OCI-M2 (cell line): Measurements from ENCODE around the gene FOXD2.

Source experiments
- DNase-seq: peaks from one replicate; lab custom pipeline; 2025; ENCODE audit not compliant: unreplicated experiment; lab: John Stamatoyannopoulos, UW

FOXD2 gene

GRCh38 chr1:47416319-47417169 is 21.3 kb upstream of the FOXD2 start:
- no peak for DNase-seq

DNA sequence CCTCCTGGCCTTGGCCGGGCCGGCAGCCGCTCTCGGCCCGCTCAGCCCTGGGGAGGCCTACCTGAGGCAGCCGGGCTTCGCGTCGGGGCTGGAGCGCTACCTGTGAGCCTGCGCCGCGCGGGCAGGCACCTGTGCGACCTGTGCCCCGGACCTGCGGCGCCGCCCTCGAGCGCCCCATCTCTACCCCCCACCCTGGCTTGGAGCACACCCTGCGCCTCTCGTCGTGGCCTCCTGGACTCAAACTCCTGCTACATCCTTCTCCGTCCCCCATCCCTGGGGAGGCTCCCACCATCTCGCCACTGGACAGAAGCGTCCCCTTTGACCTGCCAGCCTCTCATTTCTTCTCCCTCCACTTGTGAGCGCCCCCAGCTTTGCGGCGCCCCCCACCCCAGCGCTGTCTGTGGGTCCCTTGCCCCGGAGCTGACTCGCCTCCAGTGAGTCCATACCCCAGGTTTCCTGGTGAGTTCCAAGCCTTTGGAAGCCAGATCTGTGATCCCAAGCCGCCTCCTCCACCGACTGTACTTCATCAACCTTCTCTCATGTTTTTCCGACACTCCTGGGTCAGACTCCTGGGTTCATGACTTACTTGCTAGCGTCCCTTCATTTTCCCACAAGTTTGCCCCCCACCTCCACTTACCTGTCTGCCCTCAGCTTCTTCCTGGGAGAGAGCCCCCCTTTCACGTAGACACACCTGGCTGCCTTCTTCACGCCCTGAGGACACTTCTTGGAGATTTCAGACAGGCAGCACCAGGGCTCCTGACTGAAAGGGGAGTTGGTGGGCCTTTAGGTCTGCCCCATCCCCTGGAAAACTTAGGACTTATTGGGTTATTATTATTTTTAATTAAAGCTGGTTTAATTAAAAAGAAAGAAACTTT is 20.4 kb upstream of the FOXD2 start:
- DNase-seq, result no peak

- no peak for DNase-seq
Measured at GRCh38 chr1:47418122-47418521, 19.7 kb upstream of the FOXD2 start.

GRCh38 chr1:47418681-47419325 is 19.0 kb upstream of the FOXD2 start:
- DNase-seq, result no peak

- DNase-seq, result no peak
Measured at GRCh38 chr1:47420547-47420946, 17.3 kb upstream of the FOXD2 start.

- DNase-seq, result no peak
Measured at GRCh38 chr1:47423872-47424271, 14.0 kb upstream of the FOXD2 start.

GRCh38 chr1:47424336-47424982 is 13.4 kb upstream of the FOXD2 start:
- no peak for DNase-seq

GRCh38 chr1:47431534-47431933 is 6.3 kb upstream of the FOXD2 start:
- DNase-seq, result no peak

DNA sequence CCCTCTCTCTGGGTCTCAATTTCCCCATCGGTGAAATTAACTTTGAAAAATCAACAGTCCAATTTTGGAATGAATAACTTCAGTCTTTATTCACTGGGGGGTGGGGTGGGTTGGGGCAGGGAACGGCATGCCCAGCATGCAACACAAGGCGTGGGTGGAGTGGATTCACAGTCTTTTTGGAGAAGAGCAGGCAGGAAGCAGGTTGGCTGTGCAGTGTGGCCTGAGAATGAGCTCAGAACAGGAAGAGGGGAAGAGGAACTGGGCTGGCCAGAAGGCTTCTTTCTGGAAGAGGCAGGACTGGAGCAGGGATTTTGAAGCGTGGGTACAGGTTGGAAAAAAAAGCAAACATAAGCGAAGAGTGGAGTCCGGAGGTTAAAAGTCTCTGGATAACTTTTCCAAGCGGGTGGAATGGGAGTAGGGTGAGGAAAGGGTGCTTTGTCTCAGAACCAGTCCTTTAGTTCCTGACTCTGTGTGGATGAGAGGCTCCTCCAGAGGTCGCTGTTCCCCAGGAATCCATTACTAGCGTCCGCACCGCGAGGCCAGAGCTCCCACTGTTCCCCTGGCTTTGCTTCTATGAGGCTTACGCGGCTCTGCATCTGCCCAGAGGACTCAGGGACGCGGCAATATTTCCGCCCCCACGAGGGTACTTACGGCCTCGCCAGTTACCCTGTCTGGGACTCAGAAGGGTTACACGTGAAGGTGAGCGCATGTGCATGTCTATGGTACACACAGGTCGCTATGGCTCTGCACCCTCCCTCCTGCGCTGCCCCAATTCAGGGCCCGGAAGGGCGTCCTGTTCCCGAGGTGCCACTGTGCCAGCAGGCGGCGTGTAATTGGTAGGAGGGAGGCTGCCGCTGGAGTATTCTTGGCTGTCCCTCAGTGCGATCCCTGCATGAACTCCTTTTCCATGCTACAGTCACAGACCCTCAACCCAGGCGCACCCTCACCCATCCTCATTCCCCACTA is 5.5 kb upstream of the FOXD2 start:
- no peak for DNase-seq

DNA sequence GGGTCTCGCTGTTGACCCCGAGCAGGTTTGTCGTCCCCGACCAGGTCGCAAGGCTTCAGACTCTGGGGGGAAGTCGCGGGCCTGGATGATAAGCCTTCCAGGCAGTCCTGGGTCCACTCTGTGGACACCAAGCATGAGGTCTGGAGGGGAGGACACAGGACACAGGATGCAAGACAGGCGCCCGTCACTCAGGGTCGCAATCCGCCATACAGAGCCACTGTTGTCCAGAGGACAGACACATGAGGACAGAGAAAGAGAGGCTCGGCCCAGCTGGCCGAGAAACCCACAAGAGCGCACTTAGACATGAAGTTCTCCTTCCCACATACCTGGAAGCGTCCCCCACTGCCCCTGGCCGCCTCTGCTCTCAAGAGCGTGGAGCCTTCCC is 4.8 kb upstream of the FOXD2 start:
- DNase-seq, result no peak

DNA sequence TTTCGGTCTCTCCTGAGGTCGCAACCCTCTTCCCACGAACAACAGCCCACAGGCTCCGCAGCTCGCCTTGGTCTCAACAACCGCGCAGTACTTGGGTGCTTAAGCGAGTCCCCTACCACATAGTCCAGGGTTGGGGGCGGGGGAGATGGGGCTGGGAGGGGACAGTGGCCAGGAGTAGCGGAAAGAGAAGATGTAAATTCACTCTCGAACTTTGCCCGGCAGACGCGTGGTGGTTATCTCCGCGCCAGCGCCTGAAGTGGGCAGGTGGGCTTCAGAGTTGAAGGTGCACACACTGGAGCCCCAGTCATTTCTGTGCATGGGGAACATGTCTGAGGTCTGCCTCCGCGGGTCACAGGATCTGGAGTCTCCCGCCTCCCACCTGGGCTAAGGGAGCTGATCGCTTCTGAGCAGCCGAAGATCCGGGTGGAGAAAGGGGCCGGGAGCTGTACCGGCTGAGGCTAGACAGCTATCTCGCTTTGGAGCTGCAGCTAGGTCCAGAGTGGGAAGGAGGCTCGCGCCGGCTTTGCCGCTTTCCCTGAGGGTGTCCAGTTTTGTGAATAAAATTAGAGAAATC is 4.3 kb upstream of the FOXD2 start:
- DNase-seq, result no peak

GRCh38 chr1:47434051-47434842 is 3.6 kb upstream of the FOXD2 start:
- DNase-seq, result no peak

DNA sequence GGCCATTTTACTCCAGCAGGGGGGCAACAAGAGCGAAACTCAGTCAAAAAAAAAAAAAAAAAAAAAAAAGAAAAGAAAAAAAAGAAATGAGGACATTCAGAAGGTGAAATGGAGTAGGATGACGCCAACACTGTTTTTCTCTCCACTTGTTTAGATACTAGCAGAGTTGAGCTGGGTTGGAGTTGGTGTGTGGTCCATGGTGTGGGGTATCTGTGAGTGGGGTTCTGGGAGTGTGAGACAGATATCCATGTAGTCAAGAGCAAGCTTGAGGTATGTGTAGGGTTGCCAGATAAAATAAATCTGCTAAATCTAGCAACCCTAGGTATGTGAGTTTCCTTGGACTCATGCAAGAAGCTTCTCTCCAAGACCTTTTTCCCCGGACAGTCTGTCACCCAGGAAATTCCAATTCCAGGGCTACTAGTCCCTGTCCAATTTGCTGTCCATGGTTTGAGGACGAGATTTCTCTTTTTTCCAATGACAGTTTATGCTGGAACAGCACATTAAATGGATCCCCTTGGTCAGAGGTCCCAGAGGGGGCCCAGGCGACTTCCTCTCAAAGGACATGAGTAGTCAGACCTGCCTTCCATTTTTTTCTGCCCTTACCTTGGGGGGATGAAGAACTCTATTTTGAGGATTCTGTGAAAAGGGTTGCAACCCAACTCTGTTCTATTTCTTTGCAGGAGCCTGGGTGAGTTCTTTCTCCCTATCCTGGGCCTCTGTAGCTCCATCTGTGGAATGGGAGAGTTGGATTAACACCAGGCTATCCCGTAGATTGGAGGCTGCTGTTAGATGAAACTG is 2.1 kb upstream of the FOXD2 start:
- no peak for DNase-seq

- no peak for DNase-seq
Measured at GRCh38 chr1:47436304-47436978, 1.4 kb upstream of the FOXD2 start.

DNA sequence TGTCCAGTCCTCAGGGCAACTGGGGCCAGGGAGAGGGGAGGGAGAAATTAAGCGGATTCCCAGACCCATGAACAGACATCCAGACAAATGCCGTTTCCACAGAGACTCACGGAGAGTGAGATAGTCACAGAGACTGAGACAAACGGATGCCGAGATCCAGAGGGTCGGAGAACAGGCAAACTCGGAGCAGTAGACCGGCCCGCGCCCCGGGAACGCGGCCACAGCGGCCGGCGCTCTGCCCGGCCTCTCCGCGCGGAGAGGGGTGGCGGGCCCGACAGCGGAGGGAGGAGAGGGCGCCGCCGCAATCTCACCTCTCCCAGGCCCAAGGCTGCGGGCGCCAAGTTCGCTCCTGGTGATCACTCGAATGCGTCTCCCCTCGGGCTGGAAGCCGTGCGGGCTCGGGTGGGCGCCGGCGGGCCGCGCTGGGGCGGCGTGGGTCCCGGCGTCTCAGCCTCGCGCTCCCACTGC is 831 bp upstream of the FOXD2 start:
- no peak for DNase-seq

DNA sequence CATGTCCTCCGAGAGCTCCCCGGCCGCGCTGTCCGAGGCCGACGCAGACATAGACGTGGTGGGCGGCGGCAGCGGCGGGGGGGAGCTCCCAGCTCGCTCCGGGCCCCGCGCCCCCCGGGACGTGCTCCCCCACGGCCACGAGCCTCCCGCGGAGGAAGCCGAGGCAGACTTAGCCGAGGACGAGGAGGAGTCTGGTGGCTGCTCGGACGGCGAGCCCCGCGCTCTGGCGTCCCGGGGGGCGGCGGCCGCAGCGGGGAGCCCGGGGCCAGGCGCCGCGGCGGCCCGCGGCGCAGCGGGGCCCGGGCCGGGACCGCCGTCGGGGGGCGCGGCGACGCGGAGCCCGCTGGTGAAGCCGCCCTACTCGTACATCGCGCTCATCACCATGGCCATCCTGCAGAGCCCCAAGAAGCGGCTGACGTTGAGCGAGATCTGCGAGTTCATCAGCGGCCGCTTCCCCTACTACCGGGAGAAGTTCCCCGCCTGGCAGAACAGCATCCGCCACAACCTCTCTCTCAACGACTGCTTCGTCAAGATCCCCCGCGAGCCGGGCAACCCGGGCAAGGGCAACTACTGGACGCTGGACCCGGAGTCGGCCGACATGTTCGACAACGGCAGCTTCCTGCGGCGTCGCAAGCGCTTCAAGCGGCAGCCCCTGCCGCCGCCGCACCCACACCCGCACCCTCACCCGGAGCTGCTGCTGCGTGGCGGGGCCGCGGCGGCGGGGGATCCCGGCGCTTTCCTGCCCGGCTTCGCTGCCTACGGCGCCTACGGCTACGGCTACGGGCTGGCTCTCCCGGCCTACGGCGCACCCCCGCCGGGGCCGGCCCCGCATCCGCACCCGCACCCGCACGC is 547 bp downstream of the FOXD2 start:
- DNase-seq, result no peak
